NB4 (cell line): ENCODE results near the gene GRIK1.

Experiments used
- MYC ChIP-seq: IDR thresholded peaks from 2 replicates; pipeline ENCODE4 v1.6.1; 2011; ENCODE audit warnings: low read depth, low read length
- POLR2A ChIP-seq: IDR thresholded peaks from 2 replicates; pipeline ENCODE4 v1.6.1; 2011; ENCODE audit warnings: mild to moderate bottlenecking; ENCODE audit not compliant: insufficient read length; ENCODE audit errors: extremely low read depth
- TF ChIP-seq, protein P1 (sequence below): IDR thresholded peaks from one replicate; pipeline ENCODE4 v1.5.1; 2012; ENCODE audit warnings: low read depth, low read length

DNA sequence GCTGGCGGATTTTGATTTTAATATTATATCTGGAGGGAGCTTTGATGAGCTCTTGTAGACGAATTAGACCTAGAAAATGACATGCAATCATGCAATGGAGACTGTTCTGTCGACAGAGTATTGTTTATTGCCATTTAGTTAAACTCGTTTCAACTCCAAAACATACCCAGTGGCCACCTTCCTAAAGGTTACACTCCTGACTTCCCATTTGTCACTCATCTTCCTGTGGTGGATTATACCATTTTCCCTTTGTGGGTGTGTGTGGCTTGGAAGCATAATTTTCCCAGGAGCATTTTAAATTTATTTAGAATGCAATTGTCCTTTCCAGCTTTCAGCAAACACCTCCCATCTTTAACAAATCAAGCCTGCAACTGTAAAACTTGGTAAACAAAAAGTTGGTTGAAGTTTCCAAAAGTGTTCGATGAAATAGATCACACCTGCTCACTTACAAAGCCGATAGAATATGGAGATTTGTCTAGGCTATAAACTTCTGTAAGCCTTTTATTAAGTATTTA lies 266.6 kb downstream of the GRIK1 start:
- TF ChIP-seq, protein P1, sequence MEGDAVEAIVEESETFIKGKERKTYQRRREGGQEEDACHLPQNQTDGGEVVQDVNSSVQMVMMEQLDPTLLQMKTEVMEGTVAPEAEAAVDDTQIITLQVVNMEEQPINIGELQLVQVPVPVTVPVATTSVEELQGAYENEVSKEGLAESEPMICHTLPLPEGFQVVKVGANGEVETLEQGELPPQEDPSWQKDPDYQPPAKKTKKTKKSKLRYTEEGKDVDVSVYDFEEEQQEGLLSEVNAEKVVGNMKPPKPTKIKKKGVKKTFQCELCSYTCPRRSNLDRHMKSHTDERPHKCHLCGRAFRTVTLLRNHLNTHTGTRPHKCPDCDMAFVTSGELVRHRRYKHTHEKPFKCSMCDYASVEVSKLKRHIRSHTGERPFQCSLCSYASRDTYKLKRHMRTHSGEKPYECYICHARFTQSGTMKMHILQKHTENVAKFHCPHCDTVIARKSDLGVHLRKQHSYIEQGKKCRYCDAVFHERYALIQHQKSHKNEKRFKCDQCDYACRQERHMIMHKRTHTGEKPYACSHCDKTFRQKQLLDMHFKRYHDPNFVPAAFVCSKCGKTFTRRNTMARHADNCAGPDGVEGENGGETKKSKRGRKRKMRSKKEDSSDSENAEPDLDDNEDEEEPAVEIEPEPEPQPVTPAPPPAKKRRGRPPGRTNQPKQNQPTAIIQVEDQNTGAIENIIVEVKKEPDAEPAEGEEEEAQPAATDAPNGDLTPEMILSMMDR, result no peak
- TF ChIP-seq POLR2A (no peak), MYC (no peak)
